IMR-90 (cell line): Measurements from ENCODE around the gene CLASP1. TPM values are rescaled to one million over a fixed set of nuclear protein-coding genes. Genes with fewer than 3 reads are reported as not detected.

Experiments
- ATAC-seq: fragments of 200-7000 bp; cut with Tn5 transposase; 2 replicates; pipeline ENCODE4 v1.9.1; 2020; ENCODE audit warnings: low read depth, mild to moderate bottlenecking, moderate library complexity
- BruUV-seq: library from RNA; stranded (reverse); fragments of 400-500 nt; replicated peaks from 2 replicates; lab custom pipeline; 2021; lab: Mats Ljungman, UMichigan
- CTCF ChIA-PET: fragments of 300-600 bp; formaldehyde crosslinking; extraction: SDS; loops from one replicate; lab custom pipeline; 2021; ENCODE audit warnings: antibody characterized with exemption; lab: Yijun Ruan, JAX
- POLR2A ChIA-PET: fragments of 300-600 bp; sonication (Branson Sonifier 250); formaldehyde crosslinking; loops from one replicate; lab custom pipeline; 2022; ENCODE audit warnings: antibody characterized with exemption; ENCODE audit not compliant: unreplicated experiment; lab: Charles Lee
- DNase-seq: peaks from one replicate; pipeline ENCODE4 v3.0.0; 2013
- H2AFZ ChIP-seq: replicated peaks from 2 replicates; pipeline ENCODE3; 2013; ENCODE audit warnings: low read length, mild to moderate bottlenecking; ENCODE audit not compliant: poor library complexity
- H2AK5ac ChIP-seq: 2 replicates; pipeline ENCODE4 v1.6.1; 2013; ENCODE audit warnings: low read depth, low read length, inconsistent platforms
- H2AK9ac ChIP-seq: replicated peaks from 2 replicates; pipeline ENCODE3; 2013; ENCODE audit warnings: mild to moderate bottlenecking, low read depth, low read length, moderate library complexity; ENCODE audit not compliant: poor library complexity
- H2BK120ac ChIP-seq: 2 replicates; pipeline ENCODE4 v1.6.1; 2013; ENCODE audit warnings: low read depth, low read length, inconsistent platforms
- H2BK15ac ChIP-seq: 3 replicates; pipeline ENCODE4 v1.6.1; 2013; ENCODE audit warnings: low read depth, low read length, inconsistent platforms
- H2BK20ac ChIP-seq: 2 replicates; pipeline ENCODE4 v1.6.1; 2013; ENCODE audit warnings: low read depth, mild to moderate bottlenecking, inconsistent platforms, low read length, moderate library complexity
- H2BK5ac ChIP-seq: 2 replicates; pipeline ENCODE4 v1.6.1; 2013; ENCODE audit warnings: mild to moderate bottlenecking, low read depth, low read length, inconsistent platforms; ENCODE audit not compliant: poor library complexity, severe bottlenecking
- H3K14ac ChIP-seq: replicated peaks from 2 replicates; pipeline ENCODE4 v1.6.1; 2013; ENCODE audit warnings: low read depth, low read length, inconsistent platforms
- H3K18ac ChIP-seq: 2 replicates; pipeline ENCODE4 v1.6.1; 2013; ENCODE audit warnings: low read depth, low read length, control low read depth
- H3K23ac ChIP-seq: 2 replicates; pipeline ENCODE4 v1.6.1; 2013; ENCODE audit warnings: low read depth, low read length, inconsistent platforms
- H3K27ac ChIP-seq: 2 replicates; pipeline ENCODE4 v1.5.1; 2013; ENCODE audit warnings: mild to moderate bottlenecking, control low read depth, low read length; ENCODE audit not compliant: insufficient read depth
- H3K27me3 ChIP-seq: 2 replicates; pipeline ENCODE4 v1.6.1; 2013; ENCODE audit warnings: low read length; ENCODE audit not compliant: control insufficient read depth, insufficient read depth
- H3K36me3 ChIP-seq: 2 replicates; pipeline ENCODE4 v1.6.1; 2013; ENCODE audit warnings: low read length, mixed read lengths; ENCODE audit not compliant: control insufficient read depth, insufficient read depth
- H3K4ac ChIP-seq: 2 replicates; pipeline ENCODE4 v1.6.1; 2013; ENCODE audit warnings: low read depth, low read length, inconsistent platforms
- H3K4me1 ChIP-seq: 2 replicates; pipeline ENCODE4 v1.6.1; 2013; ENCODE audit warnings: low read length, mixed read lengths; ENCODE audit not compliant: control insufficient read depth, insufficient read depth
- H3K4me2 ChIP-seq: 2 replicates; pipeline ENCODE4 v1.6.1; 2013; ENCODE audit warnings: low read depth, mild to moderate bottlenecking, control low read depth, low read length, moderate library complexity
- H3K4me3 ChIP-seq: 2 replicates; pipeline ENCODE4 v1.5.1; 2013; ENCODE audit warnings: low read depth, mild to moderate bottlenecking, control low read depth, low read length, moderate library complexity; ENCODE audit not compliant: insufficient read depth
- H3K56ac ChIP-seq: 2 replicates; pipeline ENCODE4 v1.6.1; 2013; ENCODE audit warnings: low read length, inconsistent platforms; ENCODE audit not compliant: insufficient read depth; ENCODE audit errors: extremely low read depth
- H3K79me1 ChIP-seq, 2 experiments: 2 replicates each; pipeline ENCODE4 v1.6.1; 2013; ENCODE audit warnings: low read length in 2 of 2, inconsistent platforms in 1 of 2, low read depth in 1 of 2
- H3K9ac ChIP-seq: 2 replicates; pipeline ENCODE4 v1.6.1; 2013; ENCODE audit warnings: low read depth, low read length, control low read depth
- H3K9me1 ChIP-seq: 2 replicates; pipeline ENCODE4 v1.6.1; 2013; ENCODE audit warnings: low read length, inconsistent platforms; ENCODE audit not compliant: insufficient read depth
- H3K9me3 ChIP-seq: 2 replicates; pipeline ENCODE4 v1.6.1; 2013; ENCODE audit warnings: low read length; ENCODE audit not compliant: control insufficient read depth, insufficient read depth
- H4K20me1 ChIP-seq: 2 replicates; pipeline ENCODE4 v1.6.1; 2013; ENCODE audit warnings: low read length, inconsistent platforms; ENCODE audit not compliant: insufficient read depth
- H4K5ac ChIP-seq: 2 replicates; pipeline ENCODE4 v1.6.1; 2013; ENCODE audit warnings: mild to moderate bottlenecking, low read depth, low read length, control low read depth
- H4K8ac ChIP-seq, 2 experiments: 2 replicates each; pipeline ENCODE4 v1.6.1; 2013; ENCODE audit warnings: low read depth in 2 of 2, low read length in 2 of 2, control low read depth in 1 of 2, inconsistent platforms in 1 of 2
- H4K91ac ChIP-seq: 2 replicates; pipeline ENCODE4 v1.6.1; 2013; ENCODE audit warnings: low read depth, low read length, inconsistent platforms; ENCODE audit not compliant: insufficient read depth
- MXI1 ChIP-seq: IDR thresholded peaks from 2 replicates; pipeline ENCODE4 v1.6.1; 2012; ENCODE audit warnings: low read depth, mild to moderate bottlenecking, low read length, moderate library complexity, borderline replicate concordance
- NFE2L2 ChIP-seq: fragments of 150-350 bp; IDR thresholded peaks from 2 replicates; pipeline ENCODE4 v1.6.1; 2016; ENCODE audit warnings: low read depth, mild to moderate bottlenecking, low read length
- dilution Hi-C: fragments of 300-500 bp; cut with HindIII; formaldehyde crosslinking; loops from one replicate; pipeline ENCODE4 v1.14.3; 2018; ENCODE audit warnings: low sequenced_read_pairs; ENCODE audit not compliant: unreplicated experiment
- in situ Hi-C: fragments of 300-500 bp; cut with MboI; formaldehyde crosslinking; loops from 3 replicates; pipeline ENCODE4 v1.14.3; 2019; ENCODE audit warnings: low sequenced_read_pairs, inconsistent platforms, mixed read lengths
- intact Hi-C: fragments of 100-400 bp; cut with micrococcal nuclease; formaldehyde crosslinking; loops from 2 replicates; pipeline ENCODE4 v1.10.0; 2022
- polyA plus RNA-seq, 3 experiments: library from polyadenylated mRNA; depleted of rRNA; stranded (reverse); fragments of >200 nt; gene quantifications; 2 replicates each; pipeline ENCODE4 v1.2.3, GENCODE V29; 2012; ENCODE audit warnings: low replicate concordance in 1 of 3
- total RNA-seq: library from RNA; depleted of rRNA; stranded (reverse); fragments of >200 nt; gene quantifications from 2 replicates; pipeline ENCODE4 v1.2.3, GENCODE V29; 2012

The CLASP1 gene
- total and polyA plus RNA-seq, 2 of the 4 experiments (the other 2 are of a cell fraction) = 12.3 to 33.7 TPM

- no peak overlapping the region for H3K23ac ChIP-seq
- peaks cover 5% of the 10 kb centered on the region for H3K36me3 ChIP-seq
- H3K27me3 ChIP-seq = no peaks in the 10 kb centered on the region
- H2BK20ac ChIP-seq = no peak overlapping the region
- intact Hi-C loops = no loop called here
- no peak overlapping the region for H3K27ac ChIP-seq
- H3K9ac ChIP-seq = no peak overlapping the region
- H3K4me2 ChIP-seq = no peak overlapping the region
- H2AK5ac ChIP-seq = no peak overlapping the region
- in situ Hi-C loops = no loop called here
- TF ChIP-seq NFE2L2 (no peak), MXI1 (no peak)
- H4K91ac ChIP-seq = no peak overlapping the region
- DNase-seq = no peak
- dilution Hi-C loops = no loop called here
- no peak overlapping the region for H3K18ac ChIP-seq
- no peak overlapping the region for H2AK9ac ChIP-seq
- ChIA-PET POLR2A (interaction anchor here (0.7 kb wide), 1 partner anchor 50 kb away, joined by 7 read pairs; no protein-coding TSS in a partner anchor), CTCF (no interaction called here)
- H3K4ac ChIP-seq = no peak overlapping the region
- no peak overlapping the region; a peak in 1 of 4 replicates for H4K8ac ChIP-seq
- no peak overlapping the region for H2BK15ac ChIP-seq
- no peak overlapping the region for H3K14ac ChIP-seq
- peaks cover 30 to 62% of the 10 kb centered on the region in 2 experiments for H3K79me1 ChIP-seq
- no peak overlapping the region for H3K56ac ChIP-seq
- peaks cover 16% of the 10 kb centered on the region for H3K9me1 ChIP-seq
- H4K20me1 ChIP-seq = peaks cover 30% of the 10 kb centered on the region
- H3K4me1 ChIP-seq = peaks cover 4% of the 10 kb centered on the region; the same call in 1 of the 2 replicates
- peaks cover 1% of the 10 kb centered on the region; the same call in 1 of the 2 replicates for H3K9me3 ChIP-seq
- H2BK5ac ChIP-seq = no peak overlapping the region
- no peak for ATAC-seq
- H2BK120ac ChIP-seq = no peak overlapping the region
- no peak overlapping the region for H4K5ac ChIP-seq
- BruUV-seq = no TSS peak
- no peak overlapping the region for H2AFZ ChIP-seq
- H3K4me3 ChIP-seq = no peak overlapping the region
Observed at GRCh38 chr2:121613152-121613551, 36.1 kb downstream of the CLASP1 start.
